B cell (primary cell): ENCODE results near the gene CTNNA1. TPM values are rescaled to one million over a fixed set of nuclear protein-coding genes. Genes with fewer than 3 reads are reported as not detected.

Experiments
- ATAC-seq: fragments of 200-7000 bp; cut with Tn5 transposase; one replicate; pipeline ENCODE4 v1.10.0; 2021; ENCODE audit warnings: low read depth, mild to moderate bottlenecking, moderate number of reproducible peaks, moderate library complexity
- CTCF ChIA-PET: fragments of 350-600 bp; sonication (Branson Sonifier 250); formaldehyde crosslinking; loops from one replicate; lab custom pipeline; 2021; ENCODE audit warnings: antibody characterized with exemption, inconsistent platforms; lab: Charles Lee
- POLR2A ChIA-PET: fragments of 350-600 bp; sonication (Branson Sonifier 250); formaldehyde crosslinking; loops from one replicate; lab custom pipeline; 2021; ENCODE audit warnings: antibody characterized with exemption; lab: Charles Lee
- DNase-seq: peaks from one replicate; pipeline ENCODE4 v3.0.0; 2013
- H2AFZ ChIP-seq: 2 replicates; pipeline ENCODE4 v1.6.1; 2012; ENCODE audit warnings: mild to moderate bottlenecking, low read depth, low read length; ENCODE audit not compliant: insufficient read depth, poor library complexity, severe bottlenecking
- H3K27ac ChIP-seq, 2 donors: 1 replicate in 1 of 2; 2 replicates in 1 of 2; pipeline ENCODE4 v1.5.1; 2012 to 2013; ENCODE audit warnings: low read length in 2 of 2, mild to moderate bottlenecking in 2 of 2, moderate library complexity in 1 of 2
- H3K27me3 ChIP-seq, 4 experiments: fragments of 200-600 bp in 1 of 4; sonication (generic) in 1 of 4; replicated peaks in 1 of 4; 1 replicate in 2 of 4; 2 replicates in 2 of 4; pipeline versions ENCODE4 v1.6.1 to v1.7.0; 2013 to 2016; ENCODE audit warnings: low read length in 3 of 4, mild to moderate bottlenecking in 2 of 4, mixed read lengths in 1 of 4, moderate library complexity in 1 of 4; ENCODE audit not compliant: insufficient read depth in 4 of 4, control insufficient read depth in 3 of 4; ENCODE audit errors: control extremely low read depth in 1 of 4
- H3K36me3 ChIP-seq, 2 experiments: replicated peaks in 1 of 2; 1 replicate in 1 of 2; 2 replicates in 1 of 2; pipeline versions ENCODE4 v1.6.1 to v1.7.1; 2013; ENCODE audit warnings: low read length in 1 of 2; ENCODE audit not compliant: insufficient read depth in 2 of 2, control insufficient read depth in 1 of 2; ENCODE audit errors: control extremely low read depth in 1 of 2, extremely low read depth in 1 of 2
- H3K4me1 ChIP-seq, 2 donors: fragments of 200-600 bp in 1 of 2; sonication (generic) in 1 of 2; 1 replicate in 1 of 2; 2 replicates in 1 of 2; pipeline versions ENCODE4 v1.5.1 to v1.6.1; 2013 to 2017; ENCODE audit warnings: low read length in 2 of 2; ENCODE audit not compliant: control insufficient read depth in 2 of 2, insufficient read depth in 2 of 2
- H3K4me2 ChIP-seq: replicated peaks from 2 replicates; pipeline ENCODE3; 2012; ENCODE audit warnings: mild to moderate bottlenecking, low read depth, low read length; ENCODE audit not compliant: poor library complexity, severe bottlenecking
- H3K4me3 ChIP-seq, 5 experiments: fragments of 200-600 bp in 1 of 5; sonication (generic) in 1 of 5; 1 replicate in 3 of 5; 2 replicates in 2 of 5; pipeline versions ENCODE4 v1.5.1 to v1.7.0; 2011 to 2016; ENCODE audit warnings: low read length in 4 of 5, mild to moderate bottlenecking in 4 of 5, low read depth in 2 of 5, control low read depth in 1 of 5, moderate library complexity in 1 of 5; ENCODE audit not compliant: insufficient read depth in 1 of 5; ENCODE audit errors: control extremely low read depth in 1 of 5, extremely low read depth in 1 of 5
- H3K79me2 ChIP-seq: fragments of 200-600 bp; sonication (generic); one replicate; pipeline ENCODE4 v1.6.0; 2016; ENCODE audit warnings: low read length; ENCODE audit not compliant: control insufficient read depth, insufficient read depth
- H3K9ac ChIP-seq: fragments of 200-600 bp; sonication (generic); 2 replicates; pipeline ENCODE4 v1.6.1; 2017; ENCODE audit warnings: mild to moderate bottlenecking, low read length, moderate library complexity
- H3K9me3 ChIP-seq, 3 donors: one replicate each; pipeline versions ENCODE4 v1.6.1 to v1.7.1; 2013; ENCODE audit warnings: low read length in 2 of 3; ENCODE audit not compliant: control insufficient read depth in 2 of 3, insufficient read depth in 1 of 3; ENCODE audit errors: control extremely low read depth in 1 of 3
- H4K20me1 ChIP-seq: 2 replicates; pipeline ENCODE4 v1.6.0; 2012; ENCODE audit warnings: mild to moderate bottlenecking, low read length; ENCODE audit not compliant: insufficient read depth, control insufficient read depth, poor library complexity, severe bottlenecking
- H3K27ac Mint-ChIP-seq: one replicate; pipeline ENCODE4 v1.8.0; 2021; ENCODE audit warnings: mixed read lengths
- H3K27me3 Mint-ChIP-seq: one replicate; pipeline ENCODE4 v1.8.0; 2021; ENCODE audit warnings: mixed read lengths
- H3K4me1 Mint-ChIP-seq: one replicate; pipeline ENCODE4 v1.8.0; 2021; ENCODE audit warnings: mixed read lengths
- H3K4me3 Mint-ChIP-seq: one replicate; pipeline ENCODE4 v1.8.0; 2021; ENCODE audit warnings: mixed read lengths
- H3K9me3 Mint-ChIP-seq: one replicate; pipeline ENCODE4 v1.8.0; 2022; ENCODE audit warnings: mixed read lengths; ENCODE audit not compliant: insufficient read depth
- CTCF ChIP-seq: fragments of 200-600 bp; IDR thresholded peaks from one replicate; pipeline ENCODE4 v1.8.0; 2022; ENCODE audit warnings: antibody characterized with exemption, mild to moderate bottlenecking
- EZH2 ChIP-seq: IDR thresholded peaks from 2 replicates; pipeline ENCODE4 v1.6.1; 2012; ENCODE audit warnings: borderline replicate concordance, low read depth, mild to moderate bottlenecking, moderate library complexity, low read length; ENCODE audit not compliant: insufficient read depth, poor library complexity, severe bottlenecking
- WGBS: methylation state at CpG from one replicate; pipeline ENCODE4 v1.1.5; 2013; ENCODE audit warnings: missing lambda C conversion rate; ENCODE audit not compliant: insufficient coverage; 5-methylcytosine and 5-hydroxymethylcytosine counted together
- intact Hi-C: fragments of 100-400 bp; cut with micrococcal nuclease; formaldehyde crosslinking; loops from one replicate; pipeline ENCODE4 v1.10.0; 2022
- polyA plus RNA-seq: library from polyadenylated mRNA; depleted of rRNA; stranded (reverse); fragments of >200 nt; gene quantifications from 2 replicates; pipeline ENCODE4 v1.2.3, GENCODE V29; 2012
- total RNA-seq, 2 donors: library from RNA; stranded (reverse); fragments of 120-200 nt in 1 of 2; gene quantifications; 1 replicate in 1 of 2; 2 replicates in 1 of 2; pipeline versions ENCODE4 v1.2.3 to v1.2.4, GENCODE V29; 2013 to 2022

CTNNA1 gene
- total and polyA plus RNA-seq, 2 donors (not counting 1 experiment from before 2014, with no cell fraction given), result 22.7 to 96.0 TPM

GRCh38 chr5:138890644-138891043 lies 137.4 kb downstream of the CTNNA1 start:
- Histone ChIP-seq H3K9ac (no peak overlapping the region), H3K27ac (no peak overlapping the region)
- CTCF ChIA-PET, result no interaction called here

GRCh38 chr5:138895918-138896317 lies 142.7 kb downstream of the CTNNA1 start:
- POLR2A ChIA-PET, result no interaction called here
- WGBS, result no CpG with 5 or more reads among the region's 1 CpG

More at GRCh38 chr5:138890644-138891043, 137.4 kb downstream of the CTNNA1 start:
- Histone ChIP-seq H3K4me1 (no peaks in the 10 kb centered on the region), H4K20me1 (no peaks in the 10 kb centered on the region), H3K79me2 (no peaks in the 10 kb centered on the region), H3K9me3 (peaks cover 0 to 9% (median 7%) of the 10 kb centered on the region in 3 donors), H2AFZ (no peak overlapping the region), H3K4me2 (no peak overlapping the region), H3K27me3 (no peaks in the 10 kb centered on the region), H3K4me3 (no peak overlapping the region), H3K36me3 (peaks cover 9 to 23% of the 10 kb centered on the region in 2 experiments)
- no peak overlapping the region for H3K27ac Mint-ChIP-seq
- H3K4me3 Mint-ChIP-seq, result no peak overlapping the region
- POLR2A ChIA-PET, result no interaction called here
- intact Hi-C loops, result no loop called here
- H3K4me1 Mint-ChIP-seq, result no peaks in the 10 kb centered on the region
- ATAC-seq (no peak), DNase-seq (no peak)
- H3K27me3 Mint-ChIP-seq, result no peaks in the 10 kb centered on the region
- H3K9me3 Mint-ChIP-seq, result peaks cover 8% of the 10 kb centered on the region
- TF ChIP-seq EZH2 (no peak), CTCF (no peak)

More at GRCh38 chr5:138895918-138896317, 142.7 kb downstream of the CTNNA1 start:
- Histone ChIP-seq H3K36me3 (peaks cover 0 to 2% of the 10 kb centered on the region in 2 experiments), H2AFZ (no peak overlapping the region), H4K20me1 (no peaks in the 10 kb centered on the region), H3K27me3 (no peaks in the 10 kb centered on the region), H3K4me1 (no peaks in the 10 kb centered on the region), H3K4me3 (no peak overlapping the region), H3K79me2 (no peaks in the 10 kb centered on the region), H3K4me2 (no peak overlapping the region), H3K27ac (no peak overlapping the region), H3K9ac (no peak overlapping the region), H3K9me3 (no peaks in the 10 kb centered on the region)
- no peak for TF ChIP-seq EZH2
- no peak for TF ChIP-seq CTCF
- DNase-seq, result no peak
- no peak for ATAC-seq
- intact Hi-C loops, result no loop called here
- Mint-ChIP-seq H3K27me3 (no peaks in the 10 kb centered on the region), H3K4me1 (peaks cover 6% of the 10 kb centered on the region), H3K9me3 (no peaks in the 10 kb centered on the region), H3K27ac (no peak overlapping the region), H3K4me3 (no peak overlapping the region)
- CTCF ChIA-PET, result no interaction called here
